HS-5 (cell line): ENCODE measurements around the gene LHFPL3.

Experiments
- DNase-seq: peaks from one replicate; pipeline ENCODE4 v3.0.0-alpha.2; 2012; ENCODE audit warnings: low read depth

LHFPL3 gene

GRCh38 chr7:104800307-104800706 is 471.9 kb downstream of the LHFPL3 start:
- DNase-seq: no peak

GRCh38 chr7:104801022-104801421 is 472.6 kb downstream of the LHFPL3 start:
- DNase-seq: no peak

- DNase-seq: no peak
These were observed 475.5 kb downstream of the LHFPL3 start for GRCh38 chr7:104803931-104804330.

GRCh38 chr7:104804696-104805095 is 476.3 kb downstream of the LHFPL3 start:
- DNase-seq: no peak

GRCh38 chr7:104805449-104806317 is 477.3 kb downstream of the LHFPL3 start:
- no peak for DNase-seq

GRCh38 chr7:104807671-104808070 is 479.3 kb downstream of the LHFPL3 start:
- DNase-seq: no peak

GRCh38 chr7:104809906-104810305 is 481.5 kb downstream of the LHFPL3 start:
- no peak for DNase-seq

GRCh38 chr7:104814126-104814525 is 485.7 kb downstream of the LHFPL3 start:
- DNase-seq: no peak

- no peak for DNase-seq
These were observed 486.4 kb downstream of the LHFPL3 start for GRCh38 chr7:104814671-104815400.

GRCh38 chr7:104816537-104816936 is 488.1 kb downstream of the LHFPL3 start:
- no peak for DNase-seq

- no peak for DNase-seq
These were observed 490.8 kb downstream of the LHFPL3 start for GRCh38 chr7:104818961-104819880.

GRCh38 chr7:104820836-104821535 is 492.6 kb downstream of the LHFPL3 start:
- no peak for DNase-seq

GRCh38 chr7:104823177-104823576 is 494.8 kb downstream of the LHFPL3 start:
- no peak for DNase-seq

GRCh38 chr7:104825099-104825498 is 496.7 kb downstream of the LHFPL3 start:
- no peak for DNase-seq

- DNase-seq: no peak
These were observed 497.7 kb downstream of the LHFPL3 start for GRCh38 chr7:104826135-104826534.

- DNase-seq: no peak
These were observed 508.6 kb downstream of the LHFPL3 start for GRCh38 chr7:104836976-104837375.

GRCh38 chr7:104838537-104839299 is 510.3 kb downstream of the LHFPL3 start:
- DNase-seq: no peak

- DNase-seq: no peak
These were observed 511.4 kb downstream of the LHFPL3 start for GRCh38 chr7:104839842-104840241.

GRCh38 chr7:104841798-104842197 is 513.4 kb downstream of the LHFPL3 start:
- DNase-seq: no peak

- DNase-seq: no peak
These were observed 514.8 kb downstream of the LHFPL3 start for GRCh38 chr7:104843198-104843597.

GRCh38 chr7:104845557-104845956 is 517.2 kb downstream of the LHFPL3 start:
- DNase-seq: no peak
